HepG2 (cell line): ENCODE data around the gene PPP1R12C.

ENCODE experiments used
- BRD4 ChIP-seq: sonication (generic); formaldehyde crosslinking; IDR thresholded peaks from 2 replicates; pipeline ENCODE4 v1.4.0; 2020; ENCODE audit warnings: missing genetic modification reagents
- REST ChIP-seq, 2 experiments: IDR thresholded peaks; 2 replicates each; pipeline ENCODE4 v1.6.1; 2011 to 2012; ENCODE audit warnings: low read length in 2 of 2, borderline replicate concordance in 1 of 2, low read depth in 1 of 2, mild to moderate bottlenecking in 1 of 2, moderate library complexity in 1 of 2
- ZNF431 ChIP-seq: sonication (generic); formaldehyde crosslinking; IDR thresholded peaks from 2 replicates; pipeline ENCODE4 v1.9.0; 2022; ENCODE audit warnings: missing genetic modification reagents, low read depth, mild to moderate bottlenecking, borderline replicate concordance

GRCh38 chr19:55095260-55096060 lies 22.0 kb downstream of the PPP1R12C start:
- TF ChIP-seq REST (IDR thresholded peaks at IDR 0.05; ENCODE audit: borderline replicate concordance in 1 of 2, low read depth in 1 of 2, low read length in 2 of 2), result no peak
- TF ChIP-seq ZNF431 (CRISPR knock-in tag), result no peak
- TF ChIP-seq BRD4 (CRISPR knock-in tag), result no peak
